Measurements from ENCODE around the gene DGUOK. TPM values are rescaled to one million over a fixed set of nuclear protein-coding genes. Genes with fewer than 3 reads are reported as not detected.
"Not testable (repeated sequence)": the region's sequence is repeated elsewhere in the genome, so short reads cannot be mapped to it uniquely, and the experiment has no call there.

The DGUOK gene
- 68.0 and 75.8 TPM in 2 replicates for total RNA-seq
- 111 and 116 TPM in 2 replicates for polyA plus RNA-seq

- no peaks in the 10 kb centered on the region for H3K9me3 ChIP-seq (ENCODE audit: low read depth)
- peaks cover 22% of the 10 kb centered on the region for H4K20me1 ChIP-seq (ENCODE audit: insufficient read depth, poor library complexity, severe bottlenecking)
- peak within 1 kb of the TSS; percentile 63 for H3K4me3 ChIP-seq
- H3K36me3 ChIP-seq (replicated peaks; ENCODE audit: insufficient read depth, low read depth), result no peaks in the 10 kb centered on the region
- peaks cover 17% of the 10 kb centered on the region for H3K4me1 ChIP-seq (ENCODE audit: insufficient read depth)
- peak within 1 kb of the TSS; percentile 97 for H3K27ac ChIP-seq
- H3K79me2 ChIP-seq, result peaks cover 46% of the 10 kb centered on the region
- peak; percentile 99 for DNase-seq (ENCODE audit: low spot score)
- H2AFZ ChIP-seq, result peak within 1 kb of the TSS; percentile 42
- no peaks in the 10 kb centered on the region for H3K9me2 ChIP-seq (replicated peaks; ENCODE audit: insufficient read depth)
- H3K4me2 ChIP-seq, result peak within 1 kb of the TSS; percentile 81
- no peaks in the 10 kb centered on the region for H3K27me3 ChIP-seq
- WGBS (ENCODE audit: low lambda C conversion rate, missing lambda C conversion rate), result under 1% methylated on average over 50 of the region's 50 CpGs
- TF ChIP-seq EZH2phosphoT487 (IDR thresholded peaks at IDR 0.05; ENCODE audit: low read depth, severe bottlenecking, unreplicated experiment) (no peak), EZH2 (IDR thresholded peaks at IDR 0.05; ENCODE audit: borderline replicate concordance) (no peak)
- TF ChIP-seq, protein P1, sequence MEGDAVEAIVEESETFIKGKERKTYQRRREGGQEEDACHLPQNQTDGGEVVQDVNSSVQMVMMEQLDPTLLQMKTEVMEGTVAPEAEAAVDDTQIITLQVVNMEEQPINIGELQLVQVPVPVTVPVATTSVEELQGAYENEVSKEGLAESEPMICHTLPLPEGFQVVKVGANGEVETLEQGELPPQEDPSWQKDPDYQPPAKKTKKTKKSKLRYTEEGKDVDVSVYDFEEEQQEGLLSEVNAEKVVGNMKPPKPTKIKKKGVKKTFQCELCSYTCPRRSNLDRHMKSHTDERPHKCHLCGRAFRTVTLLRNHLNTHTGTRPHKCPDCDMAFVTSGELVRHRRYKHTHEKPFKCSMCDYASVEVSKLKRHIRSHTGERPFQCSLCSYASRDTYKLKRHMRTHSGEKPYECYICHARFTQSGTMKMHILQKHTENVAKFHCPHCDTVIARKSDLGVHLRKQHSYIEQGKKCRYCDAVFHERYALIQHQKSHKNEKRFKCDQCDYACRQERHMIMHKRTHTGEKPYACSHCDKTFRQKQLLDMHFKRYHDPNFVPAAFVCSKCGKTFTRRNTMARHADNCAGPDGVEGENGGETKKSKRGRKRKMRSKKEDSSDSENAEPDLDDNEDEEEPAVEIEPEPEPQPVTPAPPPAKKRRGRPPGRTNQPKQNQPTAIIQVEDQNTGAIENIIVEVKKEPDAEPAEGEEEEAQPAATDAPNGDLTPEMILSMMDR (IDR thresholded peaks at IDR 0.05; ENCODE audit: poor library complexity), result no peak
Observed at GRCh38 chr2:73926493-73927327, at the start of gene DGUOK. Gene DGUOK, plus strand, starts transcription at chr2:73926880. Its CDS starts 31 bp downstream, at chr2:73926911.

- 78% methylated on average over 9 of the region's 9 CpGs for WGBS (ENCODE audit: low lambda C conversion rate, missing lambda C conversion rate)
Observed at GRCh38 chr2:73877071-73877802, 49.4 kb upstream of the DGUOK start.

DNA sequence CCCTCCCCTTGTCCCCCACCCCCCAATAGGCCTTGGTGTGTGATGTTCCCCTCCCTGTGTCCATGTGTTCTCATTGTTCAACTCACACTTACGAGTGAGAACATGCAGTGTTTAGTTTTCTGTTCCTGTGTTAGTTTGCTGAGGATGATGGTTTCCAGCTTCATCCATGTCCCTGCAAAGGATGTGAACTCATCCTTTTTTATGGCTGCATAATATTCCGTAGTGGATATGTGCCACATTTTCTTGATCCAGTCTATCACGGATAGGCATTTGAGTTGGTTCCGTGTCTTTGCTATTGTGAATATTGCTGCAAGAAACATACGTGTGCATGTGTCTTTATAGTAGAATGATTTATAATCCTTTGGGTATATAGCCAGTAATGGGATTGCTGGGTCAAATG is 48.7 kb upstream of the DGUOK start:
- not testable (repeated sequence) for H3K4me2 ChIP-seq; H3K4me1 ChIP-seq (ENCODE audit: insufficient read depth); H2AFZ ChIP-seq; H3K27ac ChIP-seq; H4K20me1 ChIP-seq (ENCODE audit: insufficient read depth, poor library complexity, severe bottlenecking); H3K9me2 ChIP-seq (replicated peaks; ENCODE audit: insufficient read depth); DNase-seq (ENCODE audit: low spot score); H3K36me3 ChIP-seq (replicated peaks; ENCODE audit: insufficient read depth, low read depth); H3K79me2 ChIP-seq; H3K9me3 ChIP-seq (ENCODE audit: low read depth); H3K4me3 ChIP-seq; H3K27me3 ChIP-seq
- 92% methylated on average over 5 of the region's 5 CpGs for WGBS (ENCODE audit: low lambda C conversion rate, missing lambda C conversion rate)

More at GRCh38 chr2:73877071-73877802, 49.4 kb upstream of the DGUOK start:
- Histone ChIP-seq H3K4me3 (no peak overlapping the region), H3K9me2 (replicated peaks; ENCODE audit: insufficient read depth) (no peaks in the 10 kb centered on the region), H3K4me1 (ENCODE audit: insufficient read depth) (no peaks in the 10 kb centered on the region), H2AFZ (no peak overlapping the region), H3K27me3 (no peaks in the 10 kb centered on the region), H3K27ac (no peak overlapping the region), H3K79me2 (no peaks in the 10 kb centered on the region), H3K4me2 (no peak overlapping the region), H4K20me1 (ENCODE audit: insufficient read depth, poor library complexity, severe bottlenecking) (no peaks in the 10 kb centered on the region), H3K9me3 (ENCODE audit: low read depth) (no peaks in the 10 kb centered on the region), H3K36me3 (replicated peaks; ENCODE audit: insufficient read depth, low read depth) (no peaks in the 10 kb centered on the region)
- no peak for DNase-seq (ENCODE audit: low spot score)
- TF ChIP-seq EZH2 (IDR thresholded peaks at IDR 0.05; ENCODE audit: borderline replicate concordance) (no peak), EZH2phosphoT487 (IDR thresholded peaks at IDR 0.05; ENCODE audit: low read depth, severe bottlenecking, unreplicated experiment) (no peak)
- TF ChIP-seq, protein P1 (IDR thresholded peaks at IDR 0.05; ENCODE audit: poor library complexity), result no peak

- H3K27ac ChIP-seq, result no peak overlapping the region
- no peaks in the 10 kb centered on the region for H3K9me3 ChIP-seq (ENCODE audit: low read depth)
- H3K4me1 ChIP-seq (ENCODE audit: insufficient read depth), result no peaks in the 10 kb centered on the region
- no peak overlapping the region for H2AFZ ChIP-seq
- no peaks in the 10 kb centered on the region for H3K9me2 ChIP-seq (replicated peaks; ENCODE audit: insufficient read depth)
- H3K4me2 ChIP-seq, result no peak overlapping the region
- 58% methylated on average over 2 of the region's 2 CpGs for WGBS (ENCODE audit: low lambda C conversion rate, missing lambda C conversion rate)
- H3K27me3 ChIP-seq, result no peaks in the 10 kb centered on the region
- no peaks in the 10 kb centered on the region for H3K79me2 ChIP-seq
- no peak for DNase-seq (ENCODE audit: low spot score)
- TF ChIP-seq EZH2phosphoT487 (IDR thresholded peaks at IDR 0.05; ENCODE audit: low read depth, severe bottlenecking, unreplicated experiment) (no peak), EZH2 (IDR thresholded peaks at IDR 0.05; ENCODE audit: borderline replicate concordance) (no peak)
- TF ChIP-seq, protein P1 (IDR thresholded peaks at IDR 0.05; ENCODE audit: poor library complexity), result no peak
- H4K20me1 ChIP-seq (ENCODE audit: insufficient read depth, poor library complexity, severe bottlenecking), result no peaks in the 10 kb centered on the region
- no peaks in the 10 kb centered on the region for H3K36me3 ChIP-seq (replicated peaks; ENCODE audit: insufficient read depth, low read depth)
- no peak overlapping the region for H3K4me3 ChIP-seq
Observed at GRCh38 chr2:73885406-73885805, 41.3 kb upstream of the DGUOK start.

All from hepatocyte (in vitro differentiated cells).